H1 (cell line): ENCODE results near the gene WDR45B. TPM values are rescaled to one million over a fixed set of nuclear protein-coding genes. Genes with fewer than 3 reads are reported as not detected.

Source experiments
- CTCF ChIA-PET: fragments of 300-600 bp; sonication (Branson Sonifier 250); formaldehyde crosslinking; loops from one replicate; lab custom pipeline; 2021; ENCODE audit not compliant: partially characterized antibody; lab: Charles Lee
- POLR2A ChIA-PET: fragments of 300-600 bp; sonication (Branson Sonifier 250); formaldehyde crosslinking; loops from one replicate; lab custom pipeline; 2021; ENCODE audit warnings: inconsistent platforms; ENCODE audit not compliant: partially characterized antibody; lab: Charles Lee
- DNase-seq, 2 experiments: peaks; one replicate each; pipeline versions ENCODE4 v3.0.0 to v3.0.0-alpha.2; 2010 to 2022; ENCODE audit warnings: low spot score in 2 of 2, low read depth in 1 of 2, mixed read lengths in 1 of 2
- FAIRE-seq: peaks from 2 replicates; lab custom pipeline; 2011; peaks lifted over from hg19 to GRCh38; lab: Jason Lieb, UNC
- H2AFZ ChIP-seq: 2 replicates; pipeline ENCODE4 v1.8.1; 2012; ENCODE audit warnings: low read length, inconsistent platforms
- H2AK5ac ChIP-seq: 2 replicates; pipeline ENCODE4 v1.6.1; 2013; ENCODE audit warnings: low read depth, low read length
- H2BK120ac ChIP-seq: replicated peaks from 2 replicates; pipeline ENCODE3; 2013; ENCODE audit warnings: low read depth, low read length, inconsistent platforms
- H2BK12ac ChIP-seq: 2 replicates; pipeline ENCODE4 v1.6.1; 2013; ENCODE audit warnings: low read depth, low read length
- H2BK15ac ChIP-seq: 2 replicates; pipeline ENCODE4 v1.6.1; 2013; ENCODE audit warnings: low read length
- H2BK20ac ChIP-seq: 2 replicates; pipeline ENCODE4 v1.6.1; 2013; ENCODE audit warnings: low read length
- H2BK5ac ChIP-seq: 2 replicates; pipeline ENCODE4 v1.6.1; 2013; ENCODE audit warnings: low read depth, low read length
- H3K14ac ChIP-seq: 2 replicates; pipeline ENCODE4 v1.6.1; 2013; ENCODE audit warnings: inconsistent platforms; ENCODE audit not compliant: insufficient read length
- H3K18ac ChIP-seq: 2 replicates; pipeline ENCODE4 v1.6.1; 2013; ENCODE audit warnings: low read length; ENCODE audit errors: extremely low read depth
- H3K23ac ChIP-seq: 2 replicates; pipeline ENCODE4 v1.6.1; 2013; ENCODE audit warnings: inconsistent platforms; ENCODE audit not compliant: insufficient read length
- H3K23me2 ChIP-seq: 2 replicates; pipeline ENCODE4 v1.6.1; 2013; ENCODE audit warnings: low read depth, low read length
- H3K27ac ChIP-seq: 2 replicates; pipeline ENCODE4 v1.6.1; 2011; ENCODE audit warnings: low read depth, low read length, inconsistent platforms
- H3K27me3 ChIP-seq, 4 experiments: replicated peaks in 1 of 4; 1 replicate in 1 of 4; 2 replicates in 3 of 4; pipeline versions ENCODE4 v1.6.1 to v1.8.1; 2011 to 2013; ENCODE audit warnings: low read length in 3 of 4, mild to moderate bottlenecking in 3 of 4, inconsistent platforms in 2 of 4, mixed read lengths in 2 of 4, moderate library complexity in 1 of 4; ENCODE audit not compliant: control insufficient read depth in 3 of 4, insufficient read depth in 3 of 4; ENCODE audit errors: extremely low read depth in 1 of 4
- H3K36me3 ChIP-seq, 4 experiments: 2 replicates each; pipeline versions ENCODE4 v1.6.1 to v1.8.1; 2011 to 2013; ENCODE audit warnings: mild to moderate bottlenecking in 4 of 4, low read length in 3 of 4, moderate library complexity in 2 of 4, control low read depth in 1 of 4, inconsistent platforms in 1 of 4; ENCODE audit not compliant: insufficient read depth in 4 of 4, control insufficient read depth in 2 of 4
- H3K4ac ChIP-seq: replicated peaks from 2 replicates; pipeline ENCODE3; 2013; ENCODE audit warnings: low read length, low read depth, mixed read lengths, inconsistent platforms; ENCODE audit not compliant: insufficient read length
- H3K4me1 ChIP-seq, 4 experiments: replicated peaks in 1 of 4; 1 replicate in 1 of 4; 2 replicates in 3 of 4; pipeline versions ENCODE4 v1.6.1 to v1.8.1; 2011 to 2013; ENCODE audit warnings: low read length in 3 of 4, inconsistent platforms in 2 of 4, mixed read lengths in 1 of 4; ENCODE audit not compliant: insufficient read depth in 4 of 4, control insufficient read depth in 3 of 4
- H3K4me2 ChIP-seq, 2 experiments: 2 replicates each; pipeline versions ENCODE4 v1.6.1 to v1.8.1; 2011 to 2013; ENCODE audit warnings: low read depth in 2 of 2, low read length in 2 of 2, control low read depth in 1 of 2, inconsistent platforms in 1 of 2, mild to moderate bottlenecking in 1 of 2; ENCODE audit not compliant: insufficient read depth in 1 of 2
- H3K4me3 ChIP-seq, 4 experiments: fragments of 200-600, 300-600 bp in 1 of 4; sonication (generic), shearing (Covaris generic), sonication (Bioruptor Twin) in 1 of 4; 2 replicates each; pipeline versions ENCODE4 v1.5.1 to v1.8.1; 2011 to 2016; ENCODE audit warnings: low read length in 4 of 4, low read depth in 3 of 4, control low read depth in 2 of 4, inconsistent platforms in 2 of 4, mild to moderate bottlenecking in 2 of 4, mixed read lengths in 1 of 4, moderate library complexity in 1 of 4; ENCODE audit not compliant: insufficient read depth in 2 of 4; ENCODE audit errors: extremely low read depth in 1 of 4
- H3K56ac ChIP-seq: replicated peaks from 2 replicates; pipeline ENCODE3; 2013; ENCODE audit warnings: low read depth, mild to moderate bottlenecking, mixed read lengths, low read length, inconsistent platforms; ENCODE audit not compliant: insufficient read length
- H3K79me1 ChIP-seq: 2 replicates; pipeline ENCODE4 v1.6.1; 2013; ENCODE audit warnings: low read depth, low read length, control low read depth
- H3K79me2 ChIP-seq, 2 experiments: 2 replicates each; pipeline versions ENCODE4 v1.6.1 to v1.8.1; 2012 to 2013; ENCODE audit warnings: low read length in 2 of 2, mild to moderate bottlenecking in 2 of 2, inconsistent platforms in 1 of 2; ENCODE audit not compliant: insufficient read depth in 2 of 2, control insufficient read depth in 1 of 2
- H3K9ac ChIP-seq, 4 experiments: replicated peaks in 1 of 4; 1 replicate in 1 of 4; 2 replicates in 3 of 4; pipeline versions ENCODE4 v1.6.1 to v1.8.1; 2011 to 2013; ENCODE audit warnings: low read depth in 3 of 4, low read length in 3 of 4, control low read depth in 2 of 4, mild to moderate bottlenecking in 2 of 4, moderate library complexity in 2 of 4, inconsistent platforms in 1 of 4; ENCODE audit errors: extremely low read depth in 1 of 4
- H3K9me3 ChIP-seq, 2 experiments: 2 replicates each; pipeline versions ENCODE4 v1.6.1 to v1.8.1; 2012 to 2013; ENCODE audit warnings: mild to moderate bottlenecking in 2 of 2, moderate library complexity in 2 of 2, control low read depth in 1 of 2, inconsistent platforms in 1 of 2, low read depth in 1 of 2, low read length in 1 of 2, mixed read lengths in 1 of 2; ENCODE audit not compliant: insufficient read depth in 2 of 2
- H4K20me1 ChIP-seq, 2 experiments: replicated peaks in 1 of 2; 2 replicates each; pipeline versions ENCODE3 to v1.8.1; 2011 to 2013; ENCODE audit warnings: inconsistent platforms in 2 of 2, low read length in 2 of 2, mild to moderate bottlenecking in 1 of 2; ENCODE audit not compliant: insufficient read depth in 2 of 2, control insufficient read depth in 1 of 2
- H4K5ac ChIP-seq: 2 replicates; pipeline ENCODE4 v1.6.1; 2013; ENCODE audit warnings: low read length, low read depth, mixed read lengths, inconsistent platforms; ENCODE audit not compliant: insufficient read length
- H4K8ac ChIP-seq: 2 replicates; pipeline ENCODE4 v1.8.0; 2013; ENCODE audit warnings: mild to moderate bottlenecking, moderate library complexity, low read length, inconsistent platforms; ENCODE audit not compliant: insufficient read depth; ENCODE audit errors: extremely low read depth
- H4K91ac ChIP-seq: replicated peaks from 2 replicates; pipeline ENCODE3; 2013; ENCODE audit warnings: low read length, mixed read lengths, inconsistent platforms; ENCODE audit not compliant: insufficient read length
- CHD2 ChIP-seq: IDR thresholded peaks from 2 replicates; pipeline ENCODE4 v1.6.1; 2012; ENCODE audit warnings: low read length, improper control_type of control experiment
- GABPA ChIP-seq: IDR thresholded peaks from 2 replicates; pipeline ENCODE4 v1.6.1; 2011; ENCODE audit warnings: mild to moderate bottlenecking, low read length, moderate library complexity, borderline replicate concordance; ENCODE audit not compliant: insufficient read depth
- HDAC6 ChIP-seq: IDR thresholded peaks from one replicate; pipeline ENCODE4 v1.7.1; 2012; ENCODE audit warnings: low read depth, mild to moderate bottlenecking, inconsistent platforms, low read length, moderate library complexity
- POLR2A ChIP-seq, 2 experiments: IDR thresholded peaks; 1 replicate in 1 of 2; 2 replicates in 1 of 2; pipeline ENCODE4 v1.6.1; 2011; ENCODE audit warnings: low read depth in 2 of 2, low read length in 2 of 2, mild to moderate bottlenecking in 2 of 2; ENCODE audit errors: control extremely low read depth in 1 of 2
- SRF ChIP-seq: IDR thresholded peaks from 2 replicates; pipeline ENCODE4 v1.6.1; 2011; ENCODE audit warnings: mild to moderate bottlenecking, low read depth, low read length, moderate library complexity
- TBP ChIP-seq: IDR thresholded peaks from 2 replicates; pipeline ENCODE4 v1.6.1; 2011; ENCODE audit warnings: low read depth, low read length, improper control_type of control experiment
- YY1 ChIP-seq: IDR thresholded peaks from 2 replicates; pipeline ENCODE4 v1.6.1; 2011; ENCODE audit warnings: low read depth, mild to moderate bottlenecking, low read length
- WGBS, 2 experiments: shearing (Covaris generic) in 1 of 2; methylation state at CpG; one replicate each; pipeline versions ENCODE4 v1.1.6 to v1.1.7; 2013 to 2015; ENCODE audit warnings: low lambda C conversion rate in 2 of 2, mixed read lengths in 2 of 2, inconsistent platforms in 1 of 2, low coverage in 1 of 2, missing lambda C conversion rate in 1 of 2; ENCODE audit not compliant: insufficient replicate concordance in 2 of 2, insufficient coverage in 1 of 2, insufficient read length in 1 of 2; ENCODE audit errors: extremely low coverage in 1 of 2, missing lambda C conversion rate in 1 of 2; 5-methylcytosine and 5-hydroxymethylcytosine counted together
- polyA plus RNA-seq, 7 experiments: library from polyadenylated mRNA; depleted of rRNA in 3 of 7; stranded (reverse) in 5 of 7; unstranded in 2 of 7; fragments of >200 nt in 5 of 7; fragments of 200-250 nt in 2 of 7; gene quantifications; 1 replicate in 5 of 7; 2 replicates in 1 of 7; 4 replicates in 1 of 7; pipeline versions ENCODE4 v1.2.1 to v1.2.3, GENCODE V29; 2011 to 2013; ENCODE audit warnings: missing spikeins in 2 of 7, mixed read lengths in 2 of 7
- total RNA-seq: library from RNA; stranded (reverse); fragmentation: NEBNext Ultra II Directional; extraction: Animal tissue kit (Norgen Biotek cat#: 25700); gene quantifications from 2 replicates; pipeline ENCODE4 v1.2.1, GENCODE V29; 2021
- TF ChIP-seq, protein P1 (sequence below), 3 experiments: IDR thresholded peaks; 1 replicate in 2 of 3; 2 replicates in 1 of 3; pipeline versions ENCODE4 v1.5.1 to v1.6.1; 2011; ENCODE audit warnings: low read length in 3 of 3, mild to moderate bottlenecking in 3 of 3, inconsistent platforms in 2 of 3, low read depth in 1 of 3, moderate library complexity in 1 of 3; ENCODE audit not compliant: insufficient read depth in 1 of 3; ENCODE audit errors: control extremely low read depth in 1 of 3
- TF ChIP-seq, protein P2 (sequence below): IDR thresholded peaks from 2 replicates; pipeline ENCODE4 v1.6.1; 2011; ENCODE audit warnings: low read length, improper control_type of control experiment

WDR45B gene
- total and polyA plus RNA-seq, 2 of the 8 experiments (the other 6 are each of a cell fraction or from before 2014, with no cell fraction given), result 82.0 to 100 TPM

GRCh38 chr17:82602986-82603710 lies 45.1 kb downstream of the WDR45B start:
- FAIRE-seq (no peak), DNase-seq (no peak)
- ChIA-PET CTCF (interaction anchor here (0.6 to 1.9 kb wide), 2 partner anchors 12 to 254 kb away, joined by 3 to 15 read pairs; no protein-coding TSS in a partner anchor), POLR2A (interaction anchor here (0.8 to 1.5 kb wide), 3 partner anchors 12 to 44 kb away, joined by 3 read pairs; no protein-coding TSS in a partner anchor)
- no peak overlapping the region for H2BK5ac ChIP-seq
- no peak overlapping the region for H2AFZ ChIP-seq
- H4K91ac ChIP-seq, result no peak overlapping the region
- H2BK120ac ChIP-seq, result no peak overlapping the region
- H2BK20ac ChIP-seq, result no peak overlapping the region
- H3K9me3 ChIP-seq, result peaks cover 0 to 6% of the 10 kb centered on the region in 2 experiments; a peak in 2 of 4 replicates
- H3K79me2 ChIP-seq, result peaks cover 0 to 5% of the 10 kb centered on the region in 2 experiments; a peak in 1 of 4 replicates
- no peak overlapping the region for H3K4me3 ChIP-seq
- peaks cover 9 to 64% (median 41%) of the 10 kb centered on the region in 4 experiments for H3K36me3 ChIP-seq
- no peak overlapping the region for H2AK5ac ChIP-seq
- H3K56ac ChIP-seq, result no peak overlapping the region
- H4K8ac ChIP-seq, result no peak overlapping the region
- H2BK12ac ChIP-seq, result no peak overlapping the region
- H3K4ac ChIP-seq, result no peak overlapping the region
- H2BK15ac ChIP-seq, result no peak overlapping the region
- H3K9ac ChIP-seq, result no peak overlapping the region
- H3K23me2 ChIP-seq, result no peaks in the 10 kb centered on the region
- no peak overlapping the region for H4K5ac ChIP-seq
- 96% methylated on average over 20 of the region's 20 CpGs; no CpG with 5 or more reads in 1 of the 2 experiments for WGBS, 2 experiments
- H3K4me2 ChIP-seq, result no peak overlapping the region
- H3K4me1 ChIP-seq, result no peaks in the 10 kb centered on the region
- peaks cover 4 to 11% of the 10 kb centered on the region in 2 experiments for H4K20me1 ChIP-seq
- no peaks in the 10 kb centered on the region for H3K27me3 ChIP-seq
- no peak overlapping the region for H3K27ac ChIP-seq
- H3K18ac ChIP-seq, result no peak overlapping the region
- peaks cover 14% of the 10 kb centered on the region for H3K79me1 ChIP-seq
- H3K14ac ChIP-seq, result no peak overlapping the region
- H3K23ac ChIP-seq, result no peak overlapping the region
- TF ChIP-seq HDAC6 (no peak), POLR2A (IDR thresholded peaks at IDR 0.05; ENCODE audit: control extremely low read depth in 1 of 2, low read depth in 2 of 2, low read length in 2 of 2) (no peak), GABPA (no peak), CHD2 (no peak), TBP (no peak), SRF (no peak), YY1 (no peak)
- TF ChIP-seq, protein P1, sequence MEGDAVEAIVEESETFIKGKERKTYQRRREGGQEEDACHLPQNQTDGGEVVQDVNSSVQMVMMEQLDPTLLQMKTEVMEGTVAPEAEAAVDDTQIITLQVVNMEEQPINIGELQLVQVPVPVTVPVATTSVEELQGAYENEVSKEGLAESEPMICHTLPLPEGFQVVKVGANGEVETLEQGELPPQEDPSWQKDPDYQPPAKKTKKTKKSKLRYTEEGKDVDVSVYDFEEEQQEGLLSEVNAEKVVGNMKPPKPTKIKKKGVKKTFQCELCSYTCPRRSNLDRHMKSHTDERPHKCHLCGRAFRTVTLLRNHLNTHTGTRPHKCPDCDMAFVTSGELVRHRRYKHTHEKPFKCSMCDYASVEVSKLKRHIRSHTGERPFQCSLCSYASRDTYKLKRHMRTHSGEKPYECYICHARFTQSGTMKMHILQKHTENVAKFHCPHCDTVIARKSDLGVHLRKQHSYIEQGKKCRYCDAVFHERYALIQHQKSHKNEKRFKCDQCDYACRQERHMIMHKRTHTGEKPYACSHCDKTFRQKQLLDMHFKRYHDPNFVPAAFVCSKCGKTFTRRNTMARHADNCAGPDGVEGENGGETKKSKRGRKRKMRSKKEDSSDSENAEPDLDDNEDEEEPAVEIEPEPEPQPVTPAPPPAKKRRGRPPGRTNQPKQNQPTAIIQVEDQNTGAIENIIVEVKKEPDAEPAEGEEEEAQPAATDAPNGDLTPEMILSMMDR (IDR thresholded peaks at IDR 0.05; ENCODE audit: control extremely low read depth in 1 of 3, insufficient read depth in 1 of 3, low read depth in 1 of 3, low read length in 3 of 3), result no peak
- TF ChIP-seq, protein P2, sequence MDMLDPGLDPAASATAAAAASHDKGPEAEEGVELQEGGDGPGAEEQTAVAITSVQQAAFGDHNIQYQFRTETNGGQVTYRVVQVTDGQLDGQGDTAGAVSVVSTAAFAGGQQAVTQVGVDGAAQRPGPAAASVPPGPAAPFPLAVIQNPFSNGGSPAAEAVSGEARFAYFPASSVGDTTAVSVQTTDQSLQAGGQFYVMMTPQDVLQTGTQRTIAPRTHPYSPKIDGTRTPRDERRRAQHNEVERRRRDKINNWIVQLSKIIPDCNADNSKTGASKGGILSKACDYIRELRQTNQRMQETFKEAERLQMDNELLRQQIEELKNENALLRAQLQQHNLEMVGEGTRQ, result no peak
